ENCODE data around the gene OR1G1. TPM values are rescaled to one million over a fixed set of nuclear protein-coding genes. Genes with fewer than 3 reads are reported as not detected.
"Not testable (repeated sequence)": the region's sequence is repeated elsewhere in the genome, so short reads cannot be mapped to it uniquely, and the experiment has no call there.

OR1G1 gene
- not detected for polyA plus RNA-seq (2013, experiment 1 of 4)
- polyA plus RNA-seq (2013, experiment 2 of 4), result not detected
- not detected for polyA plus RNA-seq (2013, experiment 3 of 4)
- not detected for polyA plus RNA-seq (2013, experiment 4 of 4)

DNA sequence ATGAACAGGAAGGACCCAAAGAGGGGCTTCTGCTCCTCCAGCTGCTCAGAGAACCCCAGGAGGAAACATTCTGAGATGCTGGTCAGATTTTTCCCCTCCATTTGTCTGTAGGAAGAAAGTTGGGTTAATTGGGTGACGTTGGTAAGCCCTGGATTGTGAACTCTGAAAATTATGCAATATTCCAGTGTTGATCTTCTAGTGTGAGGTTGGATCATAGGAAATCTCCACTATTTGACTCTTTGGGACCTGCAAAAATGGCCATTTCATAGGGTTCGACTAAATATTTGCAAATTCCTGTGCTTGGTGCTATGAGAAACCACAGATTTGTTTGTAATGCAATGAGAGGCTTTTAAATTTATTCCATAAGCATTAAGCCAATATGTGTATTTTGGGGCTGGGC, at the start of gene OR1G1:
TSS of gene OR1G1 (minus strand) at position 101 of the 400 bp plus-strand sequence. CDS start at position 101, 0 bp downstream.
- 77 to 78% methylated on average over 2 of the region's 2 CpGs for WGBS, 2 experiments
- H3K36me3 ChIP-seq (ENCODE audit: control insufficient read depth, insufficient read depth, low read length), result no peaks in the 10 kb centered on the region
- H3K4me3 ChIP-seq (ENCODE audit: insufficient read depth, low read depth, low read length), result no peak within 1 kb of the TSS
- H3K9me3 ChIP-seq (ENCODE audit: control insufficient read depth, low read length), result no peaks in the 10 kb centered on the region
- no peaks in the 10 kb centered on the region for H3K4me1 ChIP-seq (ENCODE audit: control insufficient read depth, insufficient read depth, low read length)
- no peaks in the 10 kb centered on the region for H3K27me3 ChIP-seq (ENCODE audit: control insufficient read depth, insufficient read depth, low read length, poor library complexity, severe bottlenecking)
- H3K27ac ChIP-seq (ENCODE audit: insufficient read depth, low read depth, low read length, poor library complexity, severe bottlenecking), result no peak within 1 kb of the TSS

GRCh38 chr17:3167574-3167973, 40.2 kb upstream of the OR1G1 start:
- Histone ChIP-seq H3K4me3 (ENCODE audit: insufficient read depth, low read depth, low read length) (no peak overlapping the region), H3K27me3 (ENCODE audit: control insufficient read depth, insufficient read depth, low read length, poor library complexity, severe bottlenecking) (no peaks in the 10 kb centered on the region), H3K27ac (ENCODE audit: insufficient read depth, low read depth, low read length, poor library complexity, severe bottlenecking) (no peak overlapping the region), H3K36me3 (ENCODE audit: control insufficient read depth, insufficient read depth, low read length) (no peaks in the 10 kb centered on the region), H3K4me1 (ENCODE audit: control insufficient read depth, insufficient read depth, low read length) (no peaks in the 10 kb centered on the region), H3K9me3 (ENCODE audit: control insufficient read depth, low read length) (peaks cover 2% of the 10 kb centered on the region)
- 81 to 86% methylated on average over 5 of the region's 5 CpGs for WGBS, 2 experiments

- Histone ChIP-seq H3K27ac (ENCODE audit: insufficient read depth, low read depth, low read length, poor library complexity, severe bottlenecking) (no peak overlapping the region), H3K4me1 (ENCODE audit: control insufficient read depth, insufficient read depth, low read length) (no peaks in the 10 kb centered on the region), H3K4me3 (ENCODE audit: insufficient read depth, low read depth, low read length) (no peak overlapping the region), H3K36me3 (ENCODE audit: control insufficient read depth, insufficient read depth, low read length) (no peaks in the 10 kb centered on the region), H3K27me3 (ENCODE audit: control insufficient read depth, insufficient read depth, low read length, poor library complexity, severe bottlenecking) (no peaks in the 10 kb centered on the region), H3K9me3 (ENCODE audit: control insufficient read depth, low read length) (no peaks in the 10 kb centered on the region)
- WGBS, 2 experiments, result 100% methylated on average over 1 of the region's 1 CpG; no CpG with 5 or more reads in 1 of the 2 experiments
These were observed 29.9 kb upstream of the OR1G1 start for GRCh38 chr17:3157218-3157617.

- not testable (repeated sequence) for H3K36me3 ChIP-seq (ENCODE audit: control insufficient read depth, insufficient read depth, low read length); H3K9me3 ChIP-seq (ENCODE audit: control insufficient read depth, low read length); H3K27ac ChIP-seq (ENCODE audit: insufficient read depth, low read depth, low read length, poor library complexity, severe bottlenecking); H3K4me3 ChIP-seq (ENCODE audit: insufficient read depth, low read depth, low read length); H3K27me3 ChIP-seq (ENCODE audit: control insufficient read depth, insufficient read depth, low read length, poor library complexity, severe bottlenecking); H3K4me1 ChIP-seq (ENCODE audit: control insufficient read depth, insufficient read depth, low read length)
- WGBS, 2 experiments, result no CpG with 5 or more reads among the region's 3 CpGs
These were observed 10.1 kb upstream of the OR1G1 start for GRCh38 chr17:3137494-3137893.

DNA sequence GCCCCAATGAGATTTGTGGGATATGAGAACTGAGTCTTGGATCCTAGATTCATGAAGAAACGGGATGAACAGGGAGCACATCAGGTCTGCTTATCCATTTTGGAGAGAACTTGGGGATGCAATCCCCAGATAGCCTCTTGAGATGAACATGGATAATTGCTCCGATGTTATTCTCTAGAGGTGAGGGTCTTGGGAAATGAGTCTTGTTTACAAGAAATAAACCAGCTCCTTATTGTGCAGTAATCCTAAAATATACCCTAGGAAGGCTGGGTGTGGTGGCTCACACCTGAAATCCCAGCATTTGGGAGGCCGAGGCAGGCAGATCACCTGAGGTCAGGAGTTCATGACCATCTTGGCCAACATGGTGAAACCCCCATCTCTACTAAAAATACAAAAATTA, 23.0 kb downstream of the OR1G1 start, which contains the start of gene OR1D2:
TSS of gene OR1D2 (minus strand) at position 101 of the 400 bp plus-strand sequence. CDS start 11,426 bp downstream, outside the sequence.
- Histone ChIP-seq H3K4me1 (ENCODE audit: control insufficient read depth, insufficient read depth, low read length) (no peaks in the 10 kb centered on the region), H3K9me3 (ENCODE audit: control insufficient read depth, low read length) (peaks cover 4% of the 10 kb centered on the region), H3K36me3 (ENCODE audit: control insufficient read depth, insufficient read depth, low read length) (no peaks in the 10 kb centered on the region), H3K27ac (ENCODE audit: insufficient read depth, low read depth, low read length, poor library complexity, severe bottlenecking) (no peak within 1 kb of the TSS), H3K4me3 (ENCODE audit: insufficient read depth, low read depth, low read length) (no peak within 1 kb of the TSS), H3K27me3 (ENCODE audit: control insufficient read depth, insufficient read depth, low read length, poor library complexity, severe bottlenecking) (no peaks in the 10 kb centered on the region)
- 66 to 71% methylated on average over 3 of the region's 3 CpGs for WGBS, 2 experiments

All from ectodermal cell (in vitro differentiated cells).